Nephron (organoid): ENCODE data around the gene ANKRD34B.

Experiments used
- H3K27ac Mint-ChIP-seq, 3 experiments: 2 replicates each; pipeline ENCODE4 v1.8.0; 2020; ENCODE audit warnings: mixed read lengths in 3 of 3, mild to moderate bottlenecking in 2 of 3, moderate library complexity in 1 of 3
- H3K27me3 Mint-ChIP-seq: 2 replicates; pipeline ENCODE4 v1.8.0; 2021; ENCODE audit warnings: low read depth, mild to moderate bottlenecking, moderate library complexity, mixed read lengths
- H3K36me3 Mint-ChIP-seq: 2 replicates; pipeline ENCODE4 v1.8.0; 2020; ENCODE audit warnings: low read depth, mixed read lengths
- H3K4me1 Mint-ChIP-seq: 2 replicates; pipeline ENCODE4 v1.8.0; 2020; ENCODE audit warnings: mixed read lengths
- H3K4me3 Mint-ChIP-seq, 3 experiments: 2 replicates each; pipeline ENCODE4 v1.8.0; 2020; ENCODE audit warnings: mild to moderate bottlenecking in 3 of 3, mixed read lengths in 3 of 3, moderate library complexity in 2 of 3
- H3K9me3 Mint-ChIP-seq: 2 replicates; pipeline ENCODE4 v1.8.0; 2020; ENCODE audit warnings: mixed read lengths
- TF ChIP-seq, protein P1 (sequence below), 3 experiments: fragments of 200-600 bp; sonication (generic); IDR thresholded peaks; one replicate each; pipeline ENCODE4 v1.5.0; 2021; ENCODE audit warnings: antibody characterized with exemption in 3 of 3; ENCODE audit not compliant: unreplicated experiment in 3 of 3

The ANKRD34B gene

GRCh38 chr5:80569961-80570786 lies at the start of gene ANKRD34B:
TSS of gene ANKRD34B (minus strand) at chr5:80570280. CDS start at chr5:80560019, 10,261 bp downstream.
- H3K9me3 Mint-ChIP-seq = peaks cover 4% of the 10 kb centered on the region
- peak within 1 kb of the TSS; percentile 71 to 83 (median 82) for H3K4me3 Mint-ChIP-seq
- H3K27me3 Mint-ChIP-seq = peaks cover 93% of the 10 kb centered on the region
- no peaks in the 10 kb centered on the region for H3K36me3 Mint-ChIP-seq
- H3K27ac Mint-ChIP-seq = no peak within 1 kb of the TSS
- no peaks in the 10 kb centered on the region for H3K4me1 Mint-ChIP-seq
- TF ChIP-seq, protein P1, sequence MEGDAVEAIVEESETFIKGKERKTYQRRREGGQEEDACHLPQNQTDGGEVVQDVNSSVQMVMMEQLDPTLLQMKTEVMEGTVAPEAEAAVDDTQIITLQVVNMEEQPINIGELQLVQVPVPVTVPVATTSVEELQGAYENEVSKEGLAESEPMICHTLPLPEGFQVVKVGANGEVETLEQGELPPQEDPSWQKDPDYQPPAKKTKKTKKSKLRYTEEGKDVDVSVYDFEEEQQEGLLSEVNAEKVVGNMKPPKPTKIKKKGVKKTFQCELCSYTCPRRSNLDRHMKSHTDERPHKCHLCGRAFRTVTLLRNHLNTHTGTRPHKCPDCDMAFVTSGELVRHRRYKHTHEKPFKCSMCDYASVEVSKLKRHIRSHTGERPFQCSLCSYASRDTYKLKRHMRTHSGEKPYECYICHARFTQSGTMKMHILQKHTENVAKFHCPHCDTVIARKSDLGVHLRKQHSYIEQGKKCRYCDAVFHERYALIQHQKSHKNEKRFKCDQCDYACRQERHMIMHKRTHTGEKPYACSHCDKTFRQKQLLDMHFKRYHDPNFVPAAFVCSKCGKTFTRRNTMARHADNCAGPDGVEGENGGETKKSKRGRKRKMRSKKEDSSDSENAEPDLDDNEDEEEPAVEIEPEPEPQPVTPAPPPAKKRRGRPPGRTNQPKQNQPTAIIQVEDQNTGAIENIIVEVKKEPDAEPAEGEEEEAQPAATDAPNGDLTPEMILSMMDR (IDR thresholded peaks at IDR 0.05; ENCODE audit: unreplicated experiment in 3 of 3) = no peak

- Mint-ChIP-seq H3K9me3 (no peaks in the 10 kb centered on the region), H3K27ac (no peak overlapping the region), H3K36me3 (peaks cover 11% of the 10 kb centered on the region), H3K4me1 (no peaks in the 10 kb centered on the region), H3K27me3 (no peaks in the 10 kb centered on the region), H3K4me3 (no peak overlapping the region)
- TF ChIP-seq, protein P1 (IDR thresholded peaks at IDR 0.05; ENCODE audit: unreplicated experiment in 3 of 3) = no peak
These were observed 49.0 kb upstream of the ANKRD34B start for GRCh38 chr5:80619086-80619485.

DNA sequence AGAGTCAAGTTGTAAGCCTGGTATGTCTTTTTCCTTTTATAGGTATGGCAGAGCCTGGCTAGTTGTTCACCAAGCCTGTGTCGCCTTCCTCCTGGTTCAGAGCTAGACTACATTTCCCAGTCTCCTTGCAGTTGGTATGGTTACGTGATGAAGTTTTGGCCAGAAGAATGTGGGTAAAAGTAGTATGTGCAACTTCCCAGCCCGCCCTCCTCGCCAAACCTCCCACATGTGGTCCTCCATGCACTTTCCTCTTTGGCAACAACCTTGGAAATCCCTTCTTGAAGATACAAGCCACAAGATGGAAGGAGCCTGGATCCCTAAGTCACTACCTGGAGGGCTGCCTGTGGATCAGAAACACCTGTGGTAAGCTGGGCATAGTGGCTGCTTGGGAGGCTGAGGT lies 48.4 kb upstream of the ANKRD34B start:
- TF ChIP-seq, protein P1 (IDR thresholded peaks at IDR 0.05; ENCODE audit: unreplicated experiment in 3 of 3) = no peak
- no peaks in the 10 kb centered on the region for H3K9me3 Mint-ChIP-seq
- no peak overlapping the region for H3K4me3 Mint-ChIP-seq
- no peaks in the 10 kb centered on the region for H3K4me1 Mint-ChIP-seq
- peaks cover 11% of the 10 kb centered on the region for H3K36me3 Mint-ChIP-seq
- no peak overlapping the region for H3K27ac Mint-ChIP-seq
- no peaks in the 10 kb centered on the region for H3K27me3 Mint-ChIP-seq

GRCh38 chr5:80615266-80615914 lies 45.3 kb upstream of the ANKRD34B start:
- TF ChIP-seq, protein P1 (IDR thresholded peaks at IDR 0.05; ENCODE audit: unreplicated experiment in 3 of 3) = no peak
- H3K4me3 Mint-ChIP-seq = no peak overlapping the region

DNA sequence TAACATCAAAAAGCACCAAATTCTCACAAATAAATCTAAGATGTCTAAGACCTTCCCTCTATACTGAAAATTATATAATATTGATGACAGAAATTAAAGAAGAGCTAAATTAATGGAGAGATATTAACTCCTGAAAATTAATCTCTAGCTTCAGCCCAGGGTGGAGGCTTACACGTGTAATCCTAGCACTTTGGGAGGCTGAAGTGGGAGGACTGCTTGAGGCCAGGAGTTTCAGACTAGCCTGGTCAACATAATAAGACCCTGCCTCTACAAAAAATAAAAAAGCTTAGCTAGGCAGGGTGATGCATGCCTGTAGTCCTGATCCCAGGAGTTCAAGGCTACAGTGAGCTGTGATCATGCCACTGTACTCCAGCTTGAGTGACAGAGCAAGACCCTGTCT lies 39.6 kb upstream of the ANKRD34B start:
- Mint-ChIP-seq H3K9me3 (peaks cover 5% of the 10 kb centered on the region), H3K4me1 (no peaks in the 10 kb centered on the region), H3K4me3 (no peak overlapping the region), H3K36me3 (no peaks in the 10 kb centered on the region), H3K27me3 (no peaks in the 10 kb centered on the region), H3K27ac (no peak overlapping the region)
- TF ChIP-seq, protein P1 (IDR thresholded peaks at IDR 0.05; ENCODE audit: unreplicated experiment in 3 of 3) = no peak

More at GRCh38 chr5:80615266-80615914, 45.3 kb upstream of the ANKRD34B start:
- no peaks in the 10 kb centered on the region for H3K27me3 Mint-ChIP-seq
- no peaks in the 10 kb centered on the region for H3K4me1 Mint-ChIP-seq
- H3K27ac Mint-ChIP-seq = no peak overlapping the region
- no peaks in the 10 kb centered on the region for H3K36me3 Mint-ChIP-seq
- H3K9me3 Mint-ChIP-seq = peaks cover 2% of the 10 kb centered on the region
